GM19467 (cell line): ENCODE data around the gene VPS51.

ENCODE experiments used
- ATAC-seq: cut with Tn5 transposase; IDR thresholded peaks from one replicate; pipeline ENCODE4 v1.9.1; 2021; ENCODE audit warnings: mild to moderate bottlenecking, moderate library complexity; ENCODE audit not compliant: unreplicated experiment

Gene VPS51

DNA sequence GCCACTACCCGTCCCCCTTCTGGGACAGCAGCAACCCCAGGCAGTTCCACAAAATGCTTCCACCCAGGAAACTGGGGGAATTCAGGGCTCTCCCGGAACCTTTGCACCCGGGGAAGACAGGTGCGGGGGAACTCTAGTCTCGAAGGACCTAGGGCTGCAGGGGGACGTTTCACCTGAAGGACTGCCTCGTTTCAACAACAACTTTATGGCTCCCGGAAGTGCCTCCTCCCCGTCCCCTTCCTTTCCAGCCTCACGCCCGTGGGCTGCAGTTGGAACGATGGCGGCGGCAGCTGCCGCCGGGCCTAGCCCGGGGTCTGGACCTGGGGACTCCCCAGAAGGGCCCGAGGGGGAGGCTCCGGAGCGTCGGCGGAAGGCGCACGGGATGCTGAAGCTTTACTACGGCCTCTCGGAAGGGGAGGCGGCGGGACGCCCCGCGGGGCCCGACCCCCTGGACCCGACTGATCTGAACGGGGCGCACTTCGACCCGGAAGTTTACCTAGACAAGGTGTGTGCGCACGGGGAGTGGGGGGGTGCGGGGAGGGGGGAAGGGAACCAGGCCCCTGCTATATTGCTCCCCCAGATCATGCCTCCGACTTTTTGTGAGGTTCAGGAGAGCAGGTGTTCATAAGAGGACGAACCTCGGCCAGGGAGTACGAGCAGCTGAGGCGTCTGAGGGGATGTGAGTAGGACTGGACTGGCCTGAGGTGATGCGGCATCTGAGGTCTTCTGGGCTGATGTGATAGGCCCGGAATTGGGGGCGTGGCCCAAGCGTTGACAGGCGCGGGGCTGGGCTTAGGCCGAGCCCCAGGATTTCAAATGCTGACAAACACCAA, at the start of gene VPS51:
TSS of gene VPS51 (plus strand) at position 241 of the 833 bp plus-strand sequence. CDS start at position 278, 37 bp downstream.
- ATAC-seq, result peak; percentile 71

DNA sequence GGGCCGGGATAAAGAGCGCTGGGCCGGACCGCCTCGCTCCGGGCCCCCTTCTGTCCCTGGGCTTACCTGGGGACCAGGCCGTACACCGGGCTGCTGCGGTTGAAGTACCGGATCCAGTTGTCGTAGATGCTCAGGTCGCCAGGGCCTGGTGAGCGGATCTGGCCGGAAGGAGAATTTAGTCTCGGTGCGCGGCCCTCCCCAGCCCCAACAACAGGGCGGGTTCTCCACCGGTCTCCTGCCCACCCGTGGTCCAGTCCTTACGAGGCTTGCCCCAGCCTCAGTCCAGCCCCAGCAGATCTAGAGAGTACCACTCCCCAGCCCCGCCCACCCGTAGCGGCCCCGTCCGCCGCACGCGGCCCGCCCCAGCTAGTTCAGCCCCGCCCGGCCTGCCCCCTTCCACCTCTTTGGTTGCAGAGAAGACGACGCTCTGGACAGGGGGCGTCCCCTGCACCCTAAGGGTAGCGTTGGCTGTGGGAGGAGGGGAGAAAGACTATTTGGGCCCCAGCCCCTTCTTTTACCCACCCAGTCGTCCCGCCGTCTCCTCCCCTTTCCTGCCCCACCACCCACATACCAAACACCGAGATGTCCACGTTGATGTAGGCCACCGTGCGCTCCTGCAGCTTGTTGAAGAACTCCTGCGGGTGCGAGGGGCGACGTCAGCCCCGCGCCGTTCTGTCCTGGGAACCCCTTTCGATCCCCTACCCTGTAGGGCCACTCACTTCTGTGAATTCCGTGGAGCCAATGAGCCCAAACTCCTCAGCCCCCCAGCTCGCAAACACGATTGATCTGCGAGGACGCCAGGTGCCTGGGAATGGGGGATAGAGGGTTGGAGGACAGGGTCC, 48.2 kb upstream of the VPS51 start:
- ATAC-seq, result no peak

DNA sequence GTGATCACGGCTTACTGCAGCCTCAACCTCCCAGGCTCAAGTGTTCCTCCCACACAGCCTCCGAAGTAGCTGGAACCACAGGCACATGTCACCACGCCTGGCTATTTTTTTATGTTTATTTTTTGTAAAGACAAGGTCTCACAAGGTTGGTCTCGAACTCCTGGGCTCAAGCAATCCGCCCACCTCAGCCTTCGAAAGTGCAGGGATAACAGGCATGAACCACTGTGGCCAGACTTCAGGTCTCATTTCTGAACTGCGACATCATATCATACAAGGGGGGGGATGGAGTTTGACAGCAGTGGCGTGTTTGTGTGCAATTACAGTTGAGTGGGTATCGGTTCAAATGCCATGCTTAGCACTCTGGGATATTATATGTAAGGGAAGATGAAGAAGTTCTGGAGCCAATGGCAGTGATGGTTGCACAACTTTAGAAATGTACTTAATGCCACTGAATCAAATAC, 44.6 kb upstream of the VPS51 start:
- no peak for ATAC-seq

DNA sequence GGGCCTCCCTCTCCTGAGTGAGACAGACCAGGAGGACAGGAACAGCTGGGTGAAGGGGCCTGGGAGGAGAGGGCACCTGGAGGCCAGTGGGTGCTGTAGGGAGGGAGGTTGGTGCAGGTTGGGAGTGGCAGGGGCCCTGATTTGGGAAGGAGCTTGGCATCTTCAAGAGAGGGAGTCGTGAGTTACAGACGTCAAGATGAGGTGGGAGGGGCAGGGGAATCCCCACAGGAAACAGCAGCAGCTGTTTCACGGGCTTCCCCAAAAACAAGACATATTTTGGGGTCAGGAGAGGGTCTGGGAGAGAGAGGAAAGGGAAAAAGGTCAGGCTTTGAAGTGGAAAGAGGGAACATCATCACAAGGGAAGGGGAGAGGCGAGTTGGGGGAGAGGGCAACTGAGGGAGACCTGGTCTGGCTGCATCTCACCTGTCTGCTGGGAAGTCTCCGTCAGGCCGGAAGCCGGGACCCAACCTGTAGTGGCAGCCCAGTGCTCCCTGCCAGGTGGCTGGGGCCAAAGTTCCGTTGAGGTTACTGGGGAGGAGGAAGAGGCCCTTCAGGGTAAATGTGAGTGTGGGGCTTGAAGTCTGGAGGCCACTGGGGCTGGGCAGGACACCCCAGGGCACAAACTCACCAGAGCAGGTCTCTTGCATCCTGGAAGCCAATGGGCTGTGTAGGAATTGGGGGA, 42.0 kb upstream of the VPS51 start:
- no peak for ATAC-seq

DNA sequence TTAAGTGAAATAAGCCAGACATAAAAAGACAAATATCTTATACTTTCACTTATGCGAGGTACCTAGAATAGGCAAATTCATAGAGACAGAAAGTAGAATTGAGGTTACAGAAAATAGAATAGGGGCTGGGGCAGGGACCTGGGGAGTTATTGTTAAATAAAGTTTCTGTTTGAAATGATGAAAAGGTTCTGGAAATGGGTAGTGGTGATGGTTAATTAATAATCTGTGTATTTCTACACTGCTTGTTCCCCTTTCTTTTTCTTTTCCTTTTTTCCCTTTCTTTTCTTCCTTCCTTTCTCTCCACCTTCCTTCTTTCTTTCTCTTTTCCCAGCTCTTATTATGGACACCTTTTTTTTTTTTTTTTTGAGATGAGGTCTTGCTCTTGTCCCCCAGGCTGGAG, 40.5 kb upstream of the VPS51 start:
- no peak for ATAC-seq

DNA sequence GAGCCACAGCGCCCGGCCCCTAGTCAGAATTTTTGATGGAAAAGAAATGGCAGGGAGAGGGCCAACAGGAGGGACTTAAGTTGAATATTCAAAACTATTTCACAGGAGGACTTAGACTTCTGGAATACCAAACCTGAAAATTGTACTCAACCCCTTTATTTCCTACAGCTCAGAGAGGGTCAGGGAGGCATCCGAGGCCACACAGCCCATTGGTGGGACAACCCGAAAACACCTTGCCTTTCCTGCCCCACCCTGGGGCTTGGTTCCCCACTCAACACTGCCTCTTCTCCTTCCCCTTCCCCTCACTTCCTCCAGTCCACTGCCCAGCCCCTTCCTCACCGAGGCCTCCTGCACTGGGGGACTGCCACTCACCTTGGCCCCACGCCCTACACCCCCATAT, 39.0 kb upstream of the VPS51 start:
- ATAC-seq, result no peak

DNA sequence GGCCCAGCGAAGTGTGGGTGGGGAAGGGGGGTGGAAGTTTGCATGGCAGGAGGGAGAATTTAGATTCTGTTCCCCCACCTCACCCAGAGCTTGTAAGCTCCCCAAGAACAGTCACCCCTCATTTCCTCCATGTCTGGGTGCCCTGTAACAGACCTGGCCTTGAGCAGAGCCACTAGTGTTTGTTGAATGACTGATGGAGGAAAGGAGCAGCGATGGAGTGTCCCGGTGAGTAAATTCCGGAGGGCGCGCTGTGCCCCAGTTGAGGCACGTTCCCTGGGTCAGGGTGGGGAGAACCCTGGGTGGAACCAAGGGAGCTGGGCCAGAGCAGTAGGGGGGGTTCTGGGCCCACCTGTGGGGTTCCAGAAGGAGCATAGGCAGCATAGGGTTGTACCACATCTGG, 38.5 kb upstream of the VPS51 start:
- ATAC-seq, result no peak

DNA sequence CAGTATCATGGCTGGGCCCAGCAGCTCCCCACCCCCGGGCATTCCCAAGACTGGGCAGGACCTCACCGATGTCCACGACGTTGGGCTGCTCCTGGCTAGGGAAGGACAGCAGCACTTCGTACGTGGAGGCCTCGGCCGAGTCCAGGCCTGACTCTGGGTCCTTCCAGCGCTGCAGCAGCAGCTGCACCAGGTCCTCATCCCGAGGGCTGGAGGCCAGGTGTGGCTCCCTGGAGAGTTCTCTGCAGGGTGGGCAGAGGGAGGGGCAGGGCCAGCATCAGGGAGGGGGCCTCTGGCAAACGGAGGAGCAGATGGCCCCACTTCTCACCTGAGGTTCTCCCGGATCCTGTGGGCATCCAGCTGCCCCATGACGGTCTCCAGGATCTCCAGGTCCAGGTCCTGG, 38.0 kb upstream of the VPS51 start:
- no peak for ATAC-seq

DNA sequence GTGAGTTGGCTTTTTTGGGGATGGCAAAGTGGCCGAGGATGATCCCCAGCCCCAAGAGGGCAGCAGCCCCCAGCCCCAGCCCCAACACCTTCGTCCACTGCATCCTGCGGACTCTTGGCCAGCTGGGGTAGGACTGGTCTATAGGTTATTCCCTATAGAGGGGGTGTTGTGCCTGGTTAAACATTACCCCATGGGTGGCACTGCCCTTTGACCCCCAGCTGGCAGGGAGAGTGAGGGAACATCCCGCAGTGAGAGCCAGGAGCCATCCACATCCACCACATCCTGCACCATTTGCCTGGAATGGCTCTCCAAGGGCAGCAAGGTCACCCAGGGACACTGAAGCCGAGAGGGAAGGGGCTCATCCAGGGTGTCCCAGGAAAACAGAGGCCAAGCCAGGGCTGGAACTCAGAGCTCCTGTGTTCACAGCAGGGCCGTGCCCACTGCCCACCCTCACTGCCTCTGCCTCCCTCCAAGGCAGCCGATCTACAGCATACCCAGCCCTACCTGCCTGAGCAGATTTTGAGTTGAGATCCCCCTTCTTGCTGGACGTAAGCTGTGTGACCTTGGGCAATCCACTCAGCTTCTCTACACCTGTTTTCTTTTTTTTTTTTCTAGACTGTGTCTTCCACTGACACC, 37.5 kb upstream of the VPS51 start, which contains the start of gene NAALADL1:
TSS of gene NAALADL1 (minus strand) at position 135 of the 636 bp plus-strand sequence. CDS start at position 103, 32 bp downstream.
- ATAC-seq, result no peak

DNA sequence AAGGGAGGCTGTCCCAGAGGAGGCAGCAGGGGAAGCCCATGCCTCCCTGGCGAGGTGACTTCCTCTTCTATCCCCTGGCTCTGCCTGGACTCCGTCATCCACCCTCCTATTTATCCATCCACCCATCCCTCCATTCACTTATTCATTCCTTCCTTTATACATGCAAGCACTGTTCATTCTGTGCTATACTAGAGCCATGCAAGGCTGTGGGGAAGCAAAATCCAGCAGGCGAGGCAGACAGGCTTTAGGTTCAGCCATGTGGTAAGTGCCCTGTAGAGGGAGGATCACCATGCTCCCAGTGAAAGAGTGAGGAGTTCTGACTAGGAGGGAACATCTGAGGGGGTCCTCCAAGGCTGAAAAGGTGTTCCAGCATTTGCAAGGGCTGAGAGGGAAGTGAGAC, 36.5 kb upstream of the VPS51 start:
- ATAC-seq, result no peak

DNA sequence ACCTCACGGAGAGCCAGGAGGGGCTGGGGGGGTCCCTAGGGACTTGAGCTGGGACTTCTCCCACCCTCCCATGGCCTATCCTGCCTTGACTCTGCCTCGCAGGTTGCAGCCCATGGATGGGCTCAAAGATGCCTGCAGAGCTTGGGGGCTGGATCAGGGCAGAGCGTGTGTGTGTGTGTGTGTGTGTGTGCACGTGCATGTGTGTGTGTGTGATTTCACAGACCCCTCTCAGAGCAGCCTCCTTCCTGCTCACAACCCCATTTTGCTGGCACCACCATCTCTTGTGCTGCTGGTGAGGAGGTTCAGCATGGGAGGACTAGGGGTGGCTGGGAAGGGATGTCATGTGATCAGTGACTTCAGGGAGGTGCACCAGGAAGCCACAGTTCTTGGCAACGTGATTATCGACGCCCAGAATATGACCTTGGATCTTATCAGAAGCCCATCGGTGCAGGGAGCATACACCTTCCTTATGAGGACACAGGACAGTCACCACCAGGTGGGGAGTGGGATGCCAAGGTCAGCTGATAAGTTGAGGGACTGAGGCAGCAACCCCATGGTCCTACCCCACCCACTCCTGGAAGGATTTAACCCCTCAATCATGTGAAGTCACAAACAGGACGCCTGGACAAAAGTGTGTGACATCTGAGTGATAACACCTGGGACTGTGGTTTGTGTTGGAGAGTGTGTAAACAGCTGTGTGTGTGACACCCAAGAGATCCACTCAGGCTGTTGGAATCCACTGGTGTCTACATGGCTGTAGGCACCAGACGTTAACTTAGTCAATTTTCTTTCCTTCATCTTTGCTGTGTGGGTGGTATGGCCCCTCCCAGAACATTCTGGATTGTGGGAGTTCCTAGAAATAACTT, 35.8 kb upstream of the VPS51 start:
- no peak for ATAC-seq

DNA sequence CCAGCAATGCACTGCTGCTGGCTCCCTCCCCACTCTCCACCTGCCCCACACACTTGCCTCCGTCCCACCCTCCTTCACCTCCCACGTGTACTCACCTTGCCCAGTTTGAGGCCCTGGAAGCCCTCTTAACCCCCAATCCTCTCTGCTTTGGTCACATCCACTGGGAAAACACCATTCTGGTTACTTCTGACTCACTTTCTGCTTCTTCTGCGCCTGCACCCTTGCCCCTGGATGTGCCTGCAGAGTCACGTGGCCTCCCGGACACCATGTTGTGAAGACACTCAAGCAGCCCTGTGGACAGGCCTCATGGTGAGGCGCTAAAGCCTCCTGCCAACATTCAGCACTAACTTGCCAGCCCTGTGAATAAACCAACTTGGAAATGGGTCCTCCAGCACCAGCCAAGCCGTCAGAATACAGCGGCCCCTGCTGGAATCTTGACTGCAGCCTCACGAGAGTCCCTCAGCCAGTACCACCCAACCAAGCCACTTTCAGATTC, 35.1 kb upstream of the VPS51 start:
- no peak for ATAC-seq

DNA sequence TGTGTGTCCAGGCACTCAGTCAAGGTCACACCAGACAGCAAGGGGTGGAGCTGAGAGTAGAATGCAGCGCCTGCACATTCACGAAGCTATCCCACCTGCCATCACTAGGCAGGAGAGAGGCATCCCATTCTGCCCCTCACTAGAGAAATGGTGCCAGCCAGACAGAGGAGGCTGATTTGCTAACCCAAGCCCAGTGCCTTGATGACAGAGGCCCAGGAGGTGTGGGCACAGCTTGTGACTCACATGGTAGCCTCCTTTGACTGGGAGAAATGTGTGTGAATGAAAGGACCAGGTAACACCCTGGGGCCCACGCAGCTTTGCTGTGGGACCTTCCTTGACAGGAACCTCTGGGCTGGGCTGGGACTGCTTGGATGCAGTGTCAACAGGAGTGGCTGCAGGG, 32.5 kb upstream of the VPS51 start:
- ATAC-seq, result no peak

DNA sequence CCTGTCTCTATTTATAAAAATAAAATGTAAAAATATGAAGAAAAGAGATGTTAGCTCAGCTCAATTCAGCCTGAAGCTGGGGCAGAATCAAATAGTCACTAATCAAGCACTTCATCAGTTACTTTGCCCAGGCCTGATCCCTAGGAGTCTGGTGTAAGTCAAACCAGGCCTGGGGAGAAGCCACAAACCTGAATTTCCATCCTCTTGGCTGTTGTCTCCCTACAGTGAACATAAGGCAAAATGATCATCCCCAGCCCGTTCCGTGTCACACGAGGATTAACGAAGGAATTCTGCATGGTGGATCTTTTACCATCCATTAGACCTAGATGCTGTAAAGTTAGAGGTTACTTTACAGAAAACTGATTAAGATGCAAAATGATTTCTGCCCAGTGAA, 31.2 kb upstream of the VPS51 start:
- no peak for ATAC-seq

DNA sequence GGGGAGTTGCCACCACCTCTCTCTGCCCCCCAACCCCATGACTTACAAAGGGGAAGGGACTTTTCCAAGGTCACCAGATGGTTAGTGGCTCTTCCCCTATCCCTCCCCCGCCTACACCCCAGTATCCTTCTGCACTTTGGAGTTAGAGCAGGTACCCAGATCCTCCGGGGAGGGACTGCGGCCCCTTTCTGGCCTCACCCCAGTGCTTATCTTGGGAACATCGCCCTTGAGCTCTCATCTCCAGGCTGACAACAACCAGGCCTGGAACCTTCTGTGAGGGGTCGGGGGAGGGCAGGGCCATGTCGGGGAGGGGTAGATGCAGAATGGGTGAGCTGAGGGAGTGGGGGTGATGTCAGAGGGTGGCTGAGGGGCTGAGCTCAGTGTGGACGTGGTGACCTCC, 30.2 kb upstream of the VPS51 start:
- ATAC-seq, result no peak

DNA sequence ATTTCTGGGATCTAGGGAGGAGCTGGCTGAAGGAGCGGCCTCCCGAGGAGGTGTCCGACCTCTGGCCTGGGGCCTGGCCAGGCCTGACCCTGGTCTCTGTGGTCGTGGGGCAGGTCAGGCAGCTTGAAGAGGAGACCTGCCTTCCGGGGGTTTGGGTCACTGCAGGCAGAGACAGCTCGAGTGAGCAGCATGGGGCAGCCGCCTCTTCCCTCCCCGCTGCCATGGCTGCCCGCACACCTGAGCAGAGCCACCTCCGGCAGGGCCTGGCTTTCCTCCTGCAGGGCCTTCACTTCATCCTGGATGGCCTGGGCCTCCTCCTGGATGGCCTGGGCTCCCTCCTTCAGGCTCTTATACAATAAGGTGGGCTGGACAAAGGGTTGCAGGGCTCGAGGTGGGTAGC, 29.7 kb upstream of the VPS51 start:
- ATAC-seq, result no peak

DNA sequence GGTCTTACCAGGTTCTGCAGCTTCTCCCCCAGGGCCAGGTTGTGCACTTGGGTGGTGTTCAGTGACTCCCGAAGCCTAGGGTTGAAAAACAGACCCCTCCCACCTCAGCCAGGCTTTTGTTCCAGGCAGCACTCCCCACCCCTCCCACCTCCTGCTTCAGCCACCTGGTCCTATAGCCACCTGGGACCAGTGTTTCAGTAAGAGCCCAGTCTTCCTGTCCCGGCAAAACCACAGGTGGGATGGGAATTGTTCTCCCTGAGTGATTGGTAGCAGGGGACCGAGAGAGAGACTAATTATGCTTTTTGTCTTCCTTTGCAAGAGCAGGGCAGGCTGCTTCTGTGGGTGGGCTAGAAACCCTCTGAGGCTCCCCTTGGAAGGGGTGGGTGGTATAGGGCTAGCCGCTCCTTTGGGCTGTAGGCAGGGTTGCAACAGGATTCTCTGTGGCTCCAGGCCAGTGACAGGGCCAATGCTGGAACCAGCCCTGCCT, 29.2 kb upstream of the VPS51 start:
- no peak for ATAC-seq

DNA sequence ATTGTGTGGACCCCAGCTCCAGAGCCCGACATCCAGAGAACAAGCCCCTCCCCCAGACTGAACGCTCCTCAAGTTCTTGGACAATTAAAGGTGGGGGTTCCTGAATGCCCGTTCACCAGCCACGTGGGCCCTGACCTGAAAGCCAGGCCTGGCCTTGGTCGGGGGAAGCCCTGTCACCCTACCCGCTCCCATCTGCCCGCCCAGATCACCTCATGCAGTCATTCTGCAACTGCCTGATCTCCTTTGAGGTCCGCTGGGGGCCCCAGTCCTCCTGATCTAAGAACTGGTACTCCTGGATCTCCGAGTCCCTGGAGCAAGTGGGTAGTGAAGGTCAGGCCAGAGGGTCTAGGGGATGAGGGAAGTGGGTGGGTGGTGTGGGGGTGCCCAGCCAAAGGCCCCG, 28.6 kb upstream of the VPS51 start:
- ATAC-seq, result no peak

DNA sequence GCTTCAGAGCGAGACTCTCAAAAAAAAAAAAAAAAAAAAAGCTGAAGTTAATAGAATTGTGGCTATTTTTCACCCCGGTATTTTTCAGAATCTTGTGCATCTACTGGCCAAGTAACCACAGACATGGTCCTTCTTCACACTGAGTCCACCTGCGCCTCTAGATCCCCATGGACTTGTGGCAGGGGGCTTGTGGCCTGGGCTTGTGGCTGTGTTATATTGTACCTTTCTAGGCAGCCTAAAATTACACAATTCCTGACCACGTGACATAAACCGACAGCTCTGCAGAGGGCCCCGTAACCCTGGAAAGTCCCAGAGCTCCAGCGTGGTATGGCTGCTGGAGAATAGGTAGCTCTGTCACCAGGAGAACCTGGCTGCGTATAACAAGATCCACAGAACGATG, 26.8 kb upstream of the VPS51 start:
- no peak for ATAC-seq
